Calu3 (cell line): Measurements from ENCODE around the gene STOML3. TPM values are rescaled to one million over a fixed set of nuclear protein-coding genes. Genes with fewer than 3 reads are reported as not detected.

Experiments
- BruUV-seq: library from RNA; stranded (reverse); fragments of 400-500 nt; replicated peaks from 2 replicates; lab custom pipeline; 2021; lab: Mats Ljungman, UMichigan
- CTCF ChIA-PET: fragments of 300-600 bp; sonication (Branson Sonifier 250); formaldehyde crosslinking; loops from one replicate; lab custom pipeline; 2022; ENCODE audit warnings: antibody characterized with exemption; lab: Charles Lee
- DNase-seq: peaks from one replicate; pipeline ENCODE4 v3.0.0; 2022
- H3K27ac Mint-ChIP-seq: one replicate; pipeline ENCODE4 v1.8.0; 2022; ENCODE audit warnings: mixed read lengths; ENCODE audit not compliant: unreplicated experiment
- H3K27me3 Mint-ChIP-seq: one replicate; pipeline ENCODE4 v1.8.0; 2022; ENCODE audit warnings: mixed read lengths; ENCODE audit not compliant: unreplicated experiment
- H3K36me3 Mint-ChIP-seq: one replicate; pipeline ENCODE4 v1.8.0; 2022; ENCODE audit warnings: mild to moderate bottlenecking, moderate library complexity, mixed read lengths; ENCODE audit not compliant: insufficient read depth, unreplicated experiment
- H3K4me1 Mint-ChIP-seq: one replicate; pipeline ENCODE4 v1.8.0; 2022; ENCODE audit warnings: mild to moderate bottlenecking, low read depth, mixed read lengths; ENCODE audit not compliant: unreplicated experiment
- H3K4me3 Mint-ChIP-seq: one replicate; pipeline ENCODE4 v1.8.0; 2022; ENCODE audit warnings: mild to moderate bottlenecking, low read depth, moderate library complexity, mixed read lengths; ENCODE audit not compliant: unreplicated experiment
- H3K9me3 Mint-ChIP-seq: one replicate; pipeline ENCODE4 v1.8.0; 2022; ENCODE audit warnings: low read depth, mixed read lengths; ENCODE audit not compliant: unreplicated experiment
- intact Hi-C: fragments of 100-400 bp; cut with micrococcal nuclease; formaldehyde crosslinking; loops from one replicate; pipeline ENCODE4 v1.10.0; 2022; ENCODE audit not compliant: unreplicated experiment
- total RNA-seq: library from RNA; stranded (reverse); gene quantifications from 2 replicates; pipeline ENCODE4 v1.2.3, GENCODE V29; 2022
- TF ChIP-seq, protein P1 (sequence below): fragments of 200-600 bp; IDR thresholded peaks from one replicate; pipeline ENCODE4 v1.8.0; 2022; ENCODE audit warnings: antibody characterized with exemption; ENCODE audit not compliant: unreplicated experiment

The STOML3 gene
- total RNA-seq, 1 experiment from 2014 or later: not detected

DNA sequence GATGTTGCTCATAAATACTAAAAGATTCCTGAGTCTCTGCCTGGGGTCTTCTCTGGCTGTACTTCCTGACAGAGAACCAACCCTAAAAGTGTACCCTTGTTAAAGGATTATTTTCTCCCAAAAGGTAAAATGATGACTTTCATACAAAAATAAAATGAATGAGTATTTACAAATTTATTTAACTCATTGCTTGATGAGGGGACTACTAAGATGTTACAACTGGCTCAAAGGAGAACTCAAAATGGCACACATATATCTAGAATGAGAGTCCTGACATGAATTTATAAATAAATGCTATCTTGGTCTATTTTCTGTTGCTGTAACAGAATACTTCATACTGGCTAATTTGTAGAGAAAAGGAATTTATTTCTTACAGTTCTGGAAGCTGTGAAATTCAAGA, 30.5 kb downstream of the STOML3 start:
- Mint-ChIP-seq H3K27ac (no peak overlapping the region), H3K4me1 (no peaks in the 10 kb centered on the region), H3K36me3 (no peaks in the 10 kb centered on the region), H3K4me3 (no peak overlapping the region), H3K9me3 (no peaks in the 10 kb centered on the region), H3K27me3 (no peaks in the 10 kb centered on the region)
- TF ChIP-seq, protein P1, sequence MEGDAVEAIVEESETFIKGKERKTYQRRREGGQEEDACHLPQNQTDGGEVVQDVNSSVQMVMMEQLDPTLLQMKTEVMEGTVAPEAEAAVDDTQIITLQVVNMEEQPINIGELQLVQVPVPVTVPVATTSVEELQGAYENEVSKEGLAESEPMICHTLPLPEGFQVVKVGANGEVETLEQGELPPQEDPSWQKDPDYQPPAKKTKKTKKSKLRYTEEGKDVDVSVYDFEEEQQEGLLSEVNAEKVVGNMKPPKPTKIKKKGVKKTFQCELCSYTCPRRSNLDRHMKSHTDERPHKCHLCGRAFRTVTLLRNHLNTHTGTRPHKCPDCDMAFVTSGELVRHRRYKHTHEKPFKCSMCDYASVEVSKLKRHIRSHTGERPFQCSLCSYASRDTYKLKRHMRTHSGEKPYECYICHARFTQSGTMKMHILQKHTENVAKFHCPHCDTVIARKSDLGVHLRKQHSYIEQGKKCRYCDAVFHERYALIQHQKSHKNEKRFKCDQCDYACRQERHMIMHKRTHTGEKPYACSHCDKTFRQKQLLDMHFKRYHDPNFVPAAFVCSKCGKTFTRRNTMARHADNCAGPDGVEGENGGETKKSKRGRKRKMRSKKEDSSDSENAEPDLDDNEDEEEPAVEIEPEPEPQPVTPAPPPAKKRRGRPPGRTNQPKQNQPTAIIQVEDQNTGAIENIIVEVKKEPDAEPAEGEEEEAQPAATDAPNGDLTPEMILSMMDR: no peak
- no TSS peak for BruUV-seq
- intact Hi-C loops: no loop called here
- CTCF ChIA-PET: no interaction called here
- no peak for DNase-seq

DNA sequence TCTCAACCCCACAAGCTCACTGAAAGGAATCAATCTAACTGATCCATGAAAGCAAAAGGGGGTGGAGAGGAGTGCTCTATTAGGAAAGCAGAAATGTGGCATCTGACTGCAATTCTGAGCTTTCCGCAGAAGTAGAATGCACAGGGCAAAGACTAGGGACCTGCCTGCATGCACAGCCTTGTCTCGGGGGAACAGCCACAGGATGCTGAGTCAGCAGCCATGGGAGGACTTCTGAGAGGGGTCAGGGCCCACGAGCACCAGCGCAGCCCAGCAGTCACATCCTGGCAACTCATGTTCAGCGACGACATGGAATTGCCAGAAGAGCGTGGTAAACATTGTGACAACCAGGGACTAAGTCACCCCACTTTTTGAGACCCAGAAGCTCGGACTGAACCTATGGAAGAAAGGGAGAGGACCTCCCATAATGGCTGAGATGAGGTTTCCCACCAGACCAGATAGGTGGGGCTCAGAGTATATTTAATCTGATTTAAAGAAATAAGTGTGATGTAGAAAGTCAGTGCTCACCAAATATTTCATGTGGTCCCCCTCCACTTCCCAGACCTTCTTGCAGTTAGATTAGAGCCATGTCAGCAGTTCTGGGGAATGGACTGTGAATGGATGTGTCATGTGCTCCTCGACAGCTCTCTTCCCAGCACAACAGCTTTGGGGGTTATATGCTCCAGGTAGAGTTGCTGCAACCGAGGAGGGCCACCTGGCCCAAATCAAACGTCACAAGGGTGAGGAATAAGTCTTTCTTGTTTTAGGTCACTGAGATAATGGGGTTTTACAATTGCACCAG, 32.6 kb downstream of the STOML3 start:
- Mint-ChIP-seq H3K27me3 (no peaks in the 10 kb centered on the region), H3K9me3 (no peaks in the 10 kb centered on the region), H3K4me1 (no peaks in the 10 kb centered on the region), H3K4me3 (no peak overlapping the region), H3K27ac (no peak overlapping the region), H3K36me3 (no peaks in the 10 kb centered on the region)
- TF ChIP-seq, protein P1: no peak
- BruUV-seq: no TSS peak
- CTCF ChIA-PET: no interaction called here
- intact Hi-C loops: no loop called here
- no peak for DNase-seq

DNA sequence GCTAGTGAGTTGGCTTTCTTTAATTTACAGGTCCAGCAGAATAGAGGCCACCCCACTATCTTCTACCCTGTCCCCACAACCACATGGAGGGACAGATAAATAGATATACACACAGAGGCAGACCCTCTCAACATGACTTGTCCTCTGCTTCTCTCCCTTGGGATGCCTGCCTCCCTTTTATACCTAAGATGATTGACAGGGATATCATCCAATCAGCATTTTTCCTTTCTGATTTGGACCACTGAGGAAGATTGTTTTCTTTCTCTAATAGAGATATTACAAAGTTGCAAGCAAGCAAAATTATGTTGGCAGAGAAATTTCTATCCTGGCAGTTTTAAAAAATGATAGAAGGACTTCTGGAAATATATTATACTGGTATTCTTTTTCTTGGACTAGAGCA, 35.8 kb downstream of the STOML3 start:
- intact Hi-C loops: no loop called here
- Mint-ChIP-seq H3K4me3 (no peak overlapping the region), H3K36me3 (peaks cover 12% of the 10 kb centered on the region), H3K27ac (no peak overlapping the region), H3K9me3 (peaks cover 3% of the 10 kb centered on the region), H3K27me3 (no peaks in the 10 kb centered on the region), H3K4me1 (peaks cover 14% of the 10 kb centered on the region)
- DNase-seq: no peak
- TF ChIP-seq, protein P1: no peak
- CTCF ChIA-PET: no interaction called here
- no TSS peak for BruUV-seq

DNA sequence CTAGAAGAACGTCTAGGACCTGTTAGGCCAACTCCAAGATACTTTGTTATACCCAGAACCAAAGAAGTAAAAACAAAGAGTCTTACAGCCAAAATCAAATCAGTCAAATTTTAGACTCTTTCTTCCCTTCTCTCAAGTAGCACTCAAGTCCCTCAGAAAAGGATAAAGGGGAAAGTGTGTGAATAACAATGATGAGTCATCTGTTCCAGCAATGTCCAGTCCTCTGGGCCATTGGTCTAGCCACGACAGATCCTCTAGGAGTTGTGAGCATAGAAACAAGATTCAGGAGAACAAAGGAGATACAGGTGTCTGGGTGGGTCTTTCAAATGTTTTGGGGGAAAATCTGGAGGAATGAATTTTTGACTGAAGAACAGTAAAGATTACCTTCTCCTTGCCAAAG, 36.3 kb downstream of the STOML3 start:
- CTCF ChIA-PET: no interaction called here
- no TSS peak for BruUV-seq
- no peak overlapping the region for H3K27ac Mint-ChIP-seq
- H3K27me3 Mint-ChIP-seq: no peaks in the 10 kb centered on the region
- intact Hi-C loops: no loop called here
- H3K4me1 Mint-ChIP-seq: peaks cover 14% of the 10 kb centered on the region
- DNase-seq: no peak
- TF ChIP-seq, protein P1: no peak
- no peak overlapping the region for H3K4me3 Mint-ChIP-seq
- peaks cover 3% of the 10 kb centered on the region for H3K9me3 Mint-ChIP-seq
- peaks cover 12% of the 10 kb centered on the region for H3K36me3 Mint-ChIP-seq
